ENCODE results near the gene SCGB1C1.

DNA sequence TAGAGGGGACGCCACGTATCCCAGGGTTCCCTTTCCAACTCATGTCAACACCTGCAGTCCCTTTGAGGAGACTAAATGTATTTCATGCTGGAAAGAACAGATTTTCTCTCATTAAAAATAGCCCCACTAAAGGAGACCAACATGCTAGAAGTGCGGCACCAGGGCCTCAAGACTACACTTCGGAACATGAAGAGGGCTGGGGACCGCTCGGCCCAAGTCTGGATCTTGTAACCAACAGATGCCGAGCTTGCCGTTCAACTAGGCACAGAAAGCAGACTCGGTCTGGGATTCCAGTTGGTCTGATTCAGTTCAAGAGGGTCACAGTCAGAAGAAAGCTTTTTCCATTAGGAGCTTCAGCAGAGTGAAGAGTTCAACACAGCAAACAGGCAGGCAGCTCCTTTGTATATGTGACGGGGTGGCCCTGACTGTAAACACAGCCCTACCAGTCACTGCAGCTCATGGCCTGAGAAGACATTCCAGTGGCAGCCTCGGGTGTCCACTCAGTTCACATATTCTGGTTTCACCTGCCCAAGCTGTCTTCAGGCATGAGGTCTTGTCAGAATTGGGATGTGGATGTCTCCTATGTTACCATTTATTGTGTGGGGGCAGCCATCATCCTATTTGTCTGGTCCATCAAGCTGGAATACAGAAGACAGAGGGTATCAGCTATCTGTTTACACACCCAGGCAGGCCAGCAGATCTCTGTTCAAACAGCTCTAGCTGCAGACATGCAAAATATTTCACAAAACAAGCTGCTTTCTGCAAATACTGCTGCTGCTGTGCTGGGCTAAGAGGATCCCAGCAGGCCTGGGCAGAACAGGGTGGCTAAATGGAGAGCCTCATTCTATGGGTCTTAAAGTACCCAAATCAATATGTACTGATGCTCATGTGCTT is 23.4 kb downstream of the SCGB1C1 start:
- no peak for TF ChIP-seq ZNF274 (IDR thresholded peaks at IDR 0.05; ENCODE audit: borderline replicate concordance, extremely low read depth, low read length)
- TF ChIP-seq POLR2A (IDR thresholded peaks at IDR 0.05; ENCODE audit: control extremely low read depth in 1 of 2, low read depth in 2 of 2, low read length in 2 of 2): no peak
- TF ChIP-seq SUZ12 (IDR thresholded peaks at IDR 0.05; ENCODE audit: low read length): no peak
- no peak for TF ChIP-seq NRF1 (IDR thresholded peaks at IDR 0.05; ENCODE audit: low read depth, low read length)
- TF ChIP-seq EP300 (IDR thresholded peaks at IDR 0.05; ENCODE audit: borderline replicate concordance in 1 of 2, low read depth in 2 of 2, low read length in 2 of 2): no peak
- no peak for TF ChIP-seq TAF1 (IDR thresholded peaks at IDR 0.05; ENCODE audit: low read depth, low read length)
- TF ChIP-seq SP1 (IDR thresholded peaks at IDR 0.05; ENCODE audit: low read depth, low read length): no peak

All from H1 (cell line).